GM19455 (cell line): Measurements from ENCODE around the gene OLA1.

Source experiments
- ATAC-seq: cut with Tn5 transposase; IDR thresholded peaks from one replicate; pipeline ENCODE4 v1.9.1; 2021; ENCODE audit not compliant: unreplicated experiment

OLA1 gene

GRCh38 chr2:174180726-174181236 lies 67.6 kb downstream of the OLA1 start:
- ATAC-seq = no peak

DNA sequence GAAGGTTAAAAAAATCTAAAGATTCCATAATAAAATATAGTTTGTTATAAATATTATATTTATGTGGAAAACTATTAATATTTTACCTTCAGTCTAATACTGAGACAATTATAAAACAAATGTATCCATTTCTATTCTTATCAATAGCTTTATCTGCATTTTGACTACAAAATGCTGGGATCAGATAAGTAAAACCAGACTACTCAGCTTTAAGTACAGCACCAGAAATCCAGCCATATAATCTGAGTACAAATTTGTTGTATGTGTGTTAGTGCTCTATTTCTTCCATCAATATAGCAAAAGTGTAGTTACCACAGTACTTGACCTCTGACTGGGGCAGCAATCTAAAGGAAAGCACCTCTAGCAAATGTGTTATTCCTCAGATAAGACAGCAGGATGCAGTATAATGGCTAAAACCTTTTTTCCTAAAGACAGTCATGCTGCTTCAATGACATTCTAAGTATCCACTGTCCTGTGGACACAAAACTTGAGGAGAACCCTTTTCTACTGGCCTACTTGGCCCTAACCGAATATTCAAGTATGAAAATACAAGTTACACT lies 68.1 kb downstream of the OLA1 start:
- no peak for ATAC-seq

DNA sequence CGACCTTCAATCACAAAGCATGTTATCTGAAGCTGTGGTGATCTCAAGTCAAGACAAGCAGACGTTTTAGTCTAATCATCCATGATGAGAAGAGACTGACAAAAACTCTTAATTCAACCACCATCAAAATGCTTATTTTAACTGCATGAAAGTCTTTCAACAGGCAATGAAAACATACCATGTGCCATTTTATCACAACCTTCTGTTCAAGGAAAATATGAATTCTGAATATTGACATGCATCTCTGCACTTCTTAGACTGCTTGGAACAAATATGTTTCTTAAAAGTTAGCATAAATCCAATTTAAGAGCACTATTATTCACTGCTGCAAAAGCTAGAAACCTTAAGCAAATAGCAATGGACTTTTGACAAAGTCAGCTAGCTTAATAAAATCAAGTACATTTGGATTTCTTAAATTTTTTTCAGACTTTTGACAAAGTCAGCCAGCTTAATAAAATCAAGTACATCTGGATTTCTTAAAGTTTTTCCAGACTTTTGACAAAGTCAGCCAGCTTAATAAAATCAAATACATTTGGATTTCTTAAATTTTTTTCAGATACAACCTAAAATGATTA lies 70.9 kb downstream of the OLA1 start:
- no peak for ATAC-seq

DNA sequence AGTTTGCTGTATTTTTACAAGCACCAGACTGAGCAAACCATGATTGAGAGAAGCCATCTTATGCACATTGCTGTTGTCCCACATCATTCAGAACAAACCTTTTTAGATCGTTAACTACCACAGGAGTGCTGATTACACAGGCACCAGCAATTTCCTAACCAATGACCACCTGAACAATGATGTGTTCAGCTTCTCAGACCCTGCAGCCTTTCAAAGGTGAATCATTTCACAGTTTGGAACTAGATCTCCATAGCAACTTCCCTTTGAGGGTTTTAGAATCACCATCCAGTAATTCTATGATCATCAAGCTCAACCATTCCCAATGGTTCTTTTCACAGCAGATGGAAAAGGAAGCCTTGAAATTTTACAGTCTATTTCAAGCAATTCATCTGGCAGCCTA lies 71.4 kb downstream of the OLA1 start:
- no peak for ATAC-seq

DNA sequence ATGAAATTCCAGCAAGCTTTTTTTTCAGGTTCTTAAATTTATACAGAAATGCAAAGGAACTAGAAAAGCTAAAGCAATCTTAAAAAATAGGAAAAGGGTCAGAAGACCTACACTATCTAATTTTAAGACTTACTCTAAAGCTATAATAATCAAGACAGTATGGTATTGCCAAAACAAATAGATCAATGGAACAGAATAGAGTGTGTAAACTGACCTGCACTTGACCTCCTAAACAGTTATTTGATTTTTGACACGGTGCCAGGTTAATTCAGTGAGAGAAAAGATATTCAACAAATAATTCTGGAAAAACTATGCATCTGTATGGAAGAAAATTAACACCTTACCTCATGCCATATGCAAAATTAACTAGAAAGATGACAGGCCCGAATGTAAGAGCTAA lies 73.6 kb downstream of the OLA1 start:
- no peak for ATAC-seq

DNA sequence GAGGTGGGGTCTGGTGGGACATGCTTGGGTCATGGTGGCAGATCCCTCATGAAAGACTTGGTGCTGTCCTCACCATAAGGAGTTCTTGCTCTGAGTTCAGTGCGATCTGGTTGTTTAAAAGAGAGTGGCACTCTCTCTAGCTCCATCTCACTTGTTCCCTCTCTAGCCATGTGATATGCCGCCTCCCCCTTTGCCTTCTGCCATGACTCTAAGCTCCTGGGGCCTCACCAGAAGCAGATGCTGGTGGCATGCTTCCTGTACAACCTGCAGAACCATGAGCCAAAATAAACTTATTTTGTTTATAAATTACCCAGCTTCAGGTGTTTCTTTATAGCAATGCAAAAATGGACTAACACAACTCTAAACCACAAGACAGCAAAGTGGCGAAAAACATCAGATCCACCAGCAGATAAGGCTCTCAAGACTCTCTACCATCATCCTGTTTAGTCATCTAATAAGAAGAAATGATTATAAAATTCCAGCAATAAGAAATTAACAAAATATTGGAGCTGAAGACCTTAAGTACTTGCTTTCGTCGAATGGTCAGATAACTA lies 75.5 kb downstream of the OLA1 start:
- no peak for ATAC-seq

DNA sequence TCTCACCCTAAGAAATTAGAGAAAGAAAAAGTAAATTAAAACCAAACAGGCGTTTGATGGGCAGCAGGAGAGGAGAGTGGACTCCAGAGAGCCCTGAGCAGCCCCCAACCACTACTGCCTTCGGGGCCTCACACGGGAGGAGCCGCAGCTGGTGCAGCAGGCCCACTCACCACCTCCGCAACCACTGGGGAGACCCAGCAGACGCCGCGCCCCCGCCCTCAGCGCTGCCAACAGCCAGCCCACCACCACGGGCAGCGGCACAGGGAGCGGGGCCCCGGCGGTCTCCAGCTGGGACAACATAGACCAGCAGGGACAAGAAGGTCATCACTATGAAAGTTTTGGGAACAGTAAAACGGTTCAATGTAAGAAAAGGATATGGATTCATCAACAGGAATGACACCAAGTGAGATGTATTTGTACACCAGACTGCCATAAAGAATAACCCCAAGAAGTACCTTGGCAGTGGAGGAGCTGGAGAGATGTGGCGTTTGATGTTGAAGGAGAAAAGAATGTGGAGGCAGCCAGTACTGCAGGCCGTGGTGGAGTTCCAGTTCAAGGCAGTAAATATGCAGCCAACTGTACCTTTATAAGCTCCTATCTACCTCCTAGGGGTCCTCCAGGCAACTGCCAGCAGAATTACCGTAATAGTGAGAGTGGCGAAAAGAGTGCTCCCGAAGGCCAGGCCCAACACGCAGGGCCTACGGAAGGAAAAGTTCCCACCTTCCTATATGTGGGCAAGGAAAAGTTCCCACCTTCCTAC lies 76.5 kb downstream of the OLA1 start:
- ATAC-seq = no peak

GRCh38 chr2:174169372-174169771 lies 79.0 kb downstream of the OLA1 start:
- ATAC-seq = no peak

DNA sequence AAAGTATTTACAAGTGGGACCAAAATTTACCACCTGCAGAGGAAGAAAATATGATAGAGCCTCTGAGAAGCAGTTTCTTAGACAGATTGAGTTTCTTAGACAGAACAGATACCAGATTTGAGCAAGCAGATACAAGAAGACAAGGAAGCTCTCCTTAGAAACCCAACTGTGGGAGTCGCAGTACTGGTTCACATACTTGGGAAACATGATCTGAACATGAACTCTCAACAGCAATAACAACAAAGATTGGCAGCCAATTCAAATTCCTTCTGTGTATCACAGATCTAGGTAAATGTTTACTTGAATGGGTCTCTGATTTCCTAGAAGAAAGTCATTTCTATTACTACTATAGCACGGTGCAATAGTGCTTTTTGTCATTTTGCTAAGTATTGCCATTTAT lies 82.1 kb downstream of the OLA1 start:
- no peak for ATAC-seq

GRCh38 chr2:174161490-174161889 lies 86.8 kb downstream of the OLA1 start:
- ATAC-seq = no peak

DNA sequence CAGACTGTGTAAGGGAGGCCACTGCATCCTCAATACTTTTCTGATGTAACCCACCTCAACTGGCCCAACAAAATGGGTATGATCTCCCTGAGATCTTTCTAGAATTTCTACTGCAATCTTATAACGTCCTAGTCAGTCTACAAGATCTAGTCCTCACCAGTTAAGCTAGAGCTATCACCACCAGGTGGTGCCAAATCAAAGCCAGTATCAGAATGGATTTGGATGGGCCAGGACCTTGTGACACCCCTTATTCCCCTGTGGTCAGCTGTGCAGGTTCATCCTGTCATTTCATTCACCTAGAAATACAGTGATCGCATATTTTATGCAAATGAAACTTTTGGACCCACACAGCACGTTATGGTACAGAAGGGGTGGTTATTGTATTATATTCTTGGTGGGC lies 90.3 kb downstream of the OLA1 start:
- ATAC-seq = no peak

DNA sequence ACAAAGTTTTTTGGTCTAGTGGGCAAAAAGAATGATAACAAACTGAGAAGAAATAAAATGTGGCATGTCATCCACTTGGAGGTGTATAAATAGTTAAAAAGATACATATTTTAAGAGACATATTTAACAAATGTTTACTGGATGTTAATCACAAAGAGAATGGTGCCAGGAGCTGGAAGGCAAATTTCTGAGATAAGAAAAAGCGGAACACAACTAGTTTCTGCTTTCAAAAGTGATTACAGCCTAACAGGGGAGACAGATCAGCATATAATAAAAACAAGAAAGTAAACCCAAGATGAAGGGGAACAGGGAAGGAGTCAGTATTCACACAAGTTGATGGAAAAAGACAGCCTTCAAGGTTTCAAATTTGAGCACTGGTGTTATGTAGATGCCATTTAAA lies 91.3 kb downstream of the OLA1 start:
- ATAC-seq = no peak

GRCh38 chr2:174153757-174154680 lies 94.3 kb downstream of the OLA1 start:
- no peak for ATAC-seq

GRCh38 chr2:174149530-174149929 lies 98.8 kb downstream of the OLA1 start:
- ATAC-seq = no peak

GRCh38 chr2:174148833-174149232 lies 99.5 kb downstream of the OLA1 start:
- no peak for ATAC-seq

DNA sequence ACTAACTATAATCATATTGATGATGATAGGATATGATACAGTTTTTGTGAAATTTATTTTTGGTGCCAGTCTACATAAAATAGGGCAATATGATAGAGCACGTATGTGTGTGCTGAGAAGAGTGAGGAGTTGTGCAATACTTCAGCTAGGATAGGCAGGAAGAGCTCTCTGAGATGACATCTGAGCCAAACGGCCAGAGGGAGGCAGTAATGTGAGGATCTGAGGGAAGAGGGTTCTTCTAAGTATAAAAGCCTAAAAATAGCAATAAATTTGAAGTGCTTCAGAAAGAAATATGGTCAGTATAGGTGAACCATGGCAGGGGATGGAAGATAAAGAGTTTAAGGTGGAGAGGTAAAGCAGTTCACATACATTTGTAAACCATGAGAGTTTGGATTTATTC lies 102.5 kb downstream of the OLA1 start:
- no peak for ATAC-seq

GRCh38 chr2:174142290-174142689 lies 106.0 kb downstream of the OLA1 start:
- ATAC-seq = no peak

- no peak for ATAC-seq
These were observed 110.2 kb downstream of the OLA1 start for GRCh38 chr2:174138161-174138560.

DNA sequence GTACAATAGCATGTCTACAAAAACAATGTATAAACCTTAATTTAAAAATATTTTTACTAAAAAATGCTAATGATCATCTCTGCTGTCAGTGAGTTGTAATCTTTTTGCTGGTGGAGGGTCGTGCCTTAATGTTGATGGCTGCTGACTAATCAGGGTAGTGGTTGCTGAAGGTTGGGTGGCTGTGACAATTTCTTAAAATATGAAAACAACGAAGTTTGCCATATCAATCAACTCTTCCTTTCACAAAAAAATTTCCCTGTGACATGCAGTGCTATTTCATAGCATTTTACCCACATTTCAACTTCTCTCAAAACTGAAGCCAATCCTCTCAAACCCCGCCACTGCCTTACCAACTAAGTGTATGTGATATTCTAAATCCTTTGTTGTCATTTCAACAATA lies 112.4 kb downstream of the OLA1 start:
- no peak for ATAC-seq

DNA sequence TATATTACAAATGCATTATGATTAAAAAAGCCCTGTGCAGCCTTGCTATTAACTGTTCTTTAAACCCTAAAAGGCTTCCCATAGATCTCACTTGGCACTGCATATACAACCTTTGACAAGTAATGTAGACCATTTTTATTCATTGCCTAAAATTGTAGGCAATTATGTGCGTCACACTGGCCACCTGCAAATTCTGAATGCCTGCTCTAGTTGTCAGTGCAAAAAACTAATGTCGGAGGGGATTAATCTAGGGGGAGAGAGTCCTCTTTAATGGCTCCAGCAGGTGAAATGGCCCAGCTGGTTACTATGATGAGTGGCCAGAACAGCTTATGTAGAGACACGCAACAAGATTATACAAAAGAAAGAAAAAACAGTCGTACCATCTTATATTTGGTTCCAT lies 123.2 kb downstream of the OLA1 start:
- ATAC-seq = no peak

DNA sequence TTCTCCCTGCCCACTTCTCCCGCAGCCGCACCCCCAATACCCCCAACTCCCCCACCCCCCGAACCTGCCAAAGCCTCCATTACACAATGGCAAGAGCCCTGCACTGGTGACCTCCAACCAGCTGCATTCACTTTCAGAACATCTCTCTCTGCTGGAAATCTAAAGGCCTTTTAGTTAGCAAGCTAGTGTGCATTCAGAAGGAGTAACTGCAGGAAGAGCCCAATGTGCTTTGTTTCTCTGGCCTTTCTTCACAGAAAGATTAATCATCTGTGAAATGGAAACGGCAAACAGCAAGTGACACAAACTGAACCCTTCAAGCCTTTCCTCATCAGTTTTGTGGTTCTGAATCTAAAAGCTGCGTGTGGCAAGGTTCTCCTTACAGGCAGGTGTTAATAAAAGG lies 124.2 kb downstream of the OLA1 start:
- ATAC-seq = no peak
